Prostate gland (tissue), 2 donors: ENCODE data around the gene KIF5C.

Experiments used
- POLR2A ChIP-seq: fragments of 450-650 bp; IDR thresholded peaks from one replicate; pipeline ENCODE4 v1.6.1; 2016; ENCODE audit warnings: antibody characterized with exemption, mild to moderate bottlenecking
- POLR2AphosphoS5 ChIP-seq: sonication (generic); formaldehyde crosslinking; IDR thresholded peaks from one replicate; pipeline ENCODE4 v1.6.1; 2017; ENCODE audit warnings: antibody characterized with exemption
- TF ChIP-seq, protein P1 (sequence below), 4 experiments: fragments of 200-600 bp in 2 of 4; fragments of 450-650 bp in 2 of 4; sonication (generic) in 2 of 4; IDR thresholded peaks; 1 replicate in 3 of 4; 2 replicates in 1 of 4; pipeline ENCODE4 v1.5.1; 2016 to 2019; ENCODE audit warnings: antibody characterized with exemption in 4 of 4, mild to moderate bottlenecking in 2 of 4, moderate library complexity in 2 of 4

DNA sequence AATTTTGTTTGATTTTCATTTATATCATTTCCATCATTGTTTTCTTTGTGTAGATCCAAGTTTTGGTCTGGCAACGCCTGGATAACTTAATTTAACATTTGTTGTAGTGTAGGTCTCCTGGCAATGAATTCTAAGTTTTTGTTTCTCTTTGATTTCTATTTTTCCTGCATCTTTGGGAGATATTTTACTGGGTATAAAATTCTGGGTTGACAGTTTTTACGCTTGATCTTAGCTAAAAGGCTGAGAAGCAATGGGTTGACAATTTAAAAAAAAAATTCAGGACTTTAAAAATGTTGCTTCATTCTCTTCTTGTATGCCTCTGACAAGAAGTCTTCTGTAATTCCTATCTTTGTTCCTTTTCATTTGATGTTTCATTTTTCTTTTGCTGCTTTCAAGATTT, 172.1 kb downstream of the KIF5C start:
- TF ChIP-seq, protein P1, sequence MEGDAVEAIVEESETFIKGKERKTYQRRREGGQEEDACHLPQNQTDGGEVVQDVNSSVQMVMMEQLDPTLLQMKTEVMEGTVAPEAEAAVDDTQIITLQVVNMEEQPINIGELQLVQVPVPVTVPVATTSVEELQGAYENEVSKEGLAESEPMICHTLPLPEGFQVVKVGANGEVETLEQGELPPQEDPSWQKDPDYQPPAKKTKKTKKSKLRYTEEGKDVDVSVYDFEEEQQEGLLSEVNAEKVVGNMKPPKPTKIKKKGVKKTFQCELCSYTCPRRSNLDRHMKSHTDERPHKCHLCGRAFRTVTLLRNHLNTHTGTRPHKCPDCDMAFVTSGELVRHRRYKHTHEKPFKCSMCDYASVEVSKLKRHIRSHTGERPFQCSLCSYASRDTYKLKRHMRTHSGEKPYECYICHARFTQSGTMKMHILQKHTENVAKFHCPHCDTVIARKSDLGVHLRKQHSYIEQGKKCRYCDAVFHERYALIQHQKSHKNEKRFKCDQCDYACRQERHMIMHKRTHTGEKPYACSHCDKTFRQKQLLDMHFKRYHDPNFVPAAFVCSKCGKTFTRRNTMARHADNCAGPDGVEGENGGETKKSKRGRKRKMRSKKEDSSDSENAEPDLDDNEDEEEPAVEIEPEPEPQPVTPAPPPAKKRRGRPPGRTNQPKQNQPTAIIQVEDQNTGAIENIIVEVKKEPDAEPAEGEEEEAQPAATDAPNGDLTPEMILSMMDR (IDR thresholded peaks at IDR 0.05) = no peak
- no peak for TF ChIP-seq POLR2A
- no peak for TF ChIP-seq POLR2AphosphoS5
